HG02642 (cell line): ENCODE measurements around the gene CPNE1.

ENCODE experiments used
- ATAC-seq: cut with Tn5 transposase; IDR thresholded peaks from one replicate; pipeline ENCODE4 v1.9.1; 2021; ENCODE audit warnings: mild to moderate bottlenecking; ENCODE audit not compliant: unreplicated experiment, poor library complexity

The CPNE1 gene

GRCh38 chr20:35657271-35657670, 7.4 kb downstream of the CPNE1 start:
- no peak for ATAC-seq

- ATAC-seq = no peak
Measured at GRCh38 chr20:35654415-35654814, 10.3 kb downstream of the CPNE1 start.

- no peak for ATAC-seq
Measured at GRCh38 chr20:35653893-35654292, 10.8 kb downstream of the CPNE1 start.

GRCh38 chr20:35653430-35653734, 11.3 kb downstream of the CPNE1 start:
- ATAC-seq = no peak

- ATAC-seq = no peak
Measured at GRCh38 chr20:35652641-35653429, 11.9 kb downstream of the CPNE1 start.

GRCh38 chr20:35651958-35652357, 12.7 kb downstream of the CPNE1 start:
- no peak for ATAC-seq

GRCh38 chr20:35650632-35651031, 14.1 kb downstream of the CPNE1 start:
- ATAC-seq = no peak

- no peak for ATAC-seq
Measured at GRCh38 chr20:35648836-35649235, 15.9 kb downstream of the CPNE1 start.

- no peak for ATAC-seq
Measured at GRCh38 chr20:35644806-35645205, 19.9 kb downstream of the CPNE1 start.

- ATAC-seq = no peak
Measured at GRCh38 chr20:35643045-35643444, 21.7 kb downstream of the CPNE1 start.

- no peak for ATAC-seq
Measured at GRCh38 chr20:35641743-35642142, 23.0 kb downstream of the CPNE1 start.

GRCh38 chr20:35640724-35641123, 24.0 kb downstream of the CPNE1 start:
- ATAC-seq = no peak

- no peak for ATAC-seq
Measured at GRCh38 chr20:35638751-35639150, 25.9 kb downstream of the CPNE1 start.

- ATAC-seq = no peak
Measured at GRCh38 chr20:35637276-35637675, 27.4 kb downstream of the CPNE1 start.

GRCh38 chr20:35636095-35636494, 28.6 kb downstream of the CPNE1 start:
- ATAC-seq = no peak

- ATAC-seq = no peak
Measured at GRCh38 chr20:35635652-35636051, 29.0 kb downstream of the CPNE1 start.

GRCh38 chr20:35632539-35633115, 32.1 kb downstream of the CPNE1 start:
- ATAC-seq = no peak

GRCh38 chr20:35630636-35631035, 34.1 kb downstream of the CPNE1 start:
- no peak for ATAC-seq

- ATAC-seq = no peak
Measured at GRCh38 chr20:35629427-35630145, 35.1 kb downstream of the CPNE1 start.

- no peak for ATAC-seq
Measured at GRCh38 chr20:35627121-35627520, 37.6 kb downstream of the CPNE1 start.

GRCh38 chr20:35626386-35627001, 38.2 kb downstream of the CPNE1 start:
- no peak for ATAC-seq
